Lower leg skin (tissue), 4 donors: ENCODE data around the gene SCG2. TPM values are rescaled to one million over a fixed set of nuclear protein-coding genes. Genes with fewer than 3 reads are reported as not detected.

ENCODE experiments used
- DNase-seq, 2 donors: peaks; one replicate each; pipeline ENCODE4 v3.0.0-alpha.2; 2019; ENCODE audit warnings: low spot score in 2 of 2
- H3K4me3 ChIP-seq: fragments of 200-600 bp; sonication (generic); 2 replicates; pipeline ENCODE4 v1.5.1; 2017; ENCODE audit warnings: mild to moderate bottlenecking, low read depth; ENCODE audit not compliant: poor library complexity, severe bottlenecking
- CTCF ChIP-seq, 3 donors: fragments of 450-650 bp; IDR thresholded peaks; one replicate each; pipeline ENCODE4 v1.5.1; 2016; ENCODE audit warnings: antibody characterized with exemption in 3 of 3, mild to moderate bottlenecking in 3 of 3, moderate library complexity in 2 of 3
- POLR2A ChIP-seq, 2 donors: fragments of 450-650 bp; IDR thresholded peaks; one replicate each; pipeline ENCODE4 v1.6.1; 2016 to 2017; ENCODE audit warnings: antibody characterized with exemption in 2 of 2, mild to moderate bottlenecking in 1 of 2, moderate library complexity in 1 of 2
- WGBS, 2 donors: methylation state at CpG; one replicate each; pipeline ENCODE4 v1.1.5; 2018; 5-methylcytosine and 5-hydroxymethylcytosine counted together
- intact Hi-C: fragments of 100-400 bp; cut with DNase I; formaldehyde crosslinking; loops from one replicate; pipeline ENCODE4 v1.15.0; 2023; ENCODE audit warnings: low total_unique reads
- total RNA-seq, 4 donors: library from RNA; depleted of rRNA; stranded (reverse); fragments of >200 nt; gene quantifications; one replicate each; pipeline ENCODE4 v1.1.0, GENCODE V29; 2016

The SCG2 gene
- total RNA-seq, 4 donors from 2014 or later, result 0.17 to 1.8 (median 0.42) TPM; not detected in 1

- no peak overlapping the region for H3K4me3 ChIP-seq
- DNase-seq, result no peak
- intact Hi-C loops, result no loop called here
- WGBS, 2 donors, result 77 to 83% methylated on average over 1 of the region's 1 CpG
- TF ChIP-seq POLR2A (IDR thresholded peaks at IDR 0.05), result no peak
- TF ChIP-seq CTCF (IDR thresholded peaks at IDR 0.05), result no peak
Observed at GRCh38 chr2:223566396-223566795, 35.8 kb downstream of the SCG2 start.

GRCh38 chr2:223563462-223563861 lies 38.7 kb downstream of the SCG2 start:
- no peak overlapping the region for H3K4me3 ChIP-seq
- intact Hi-C loops, result no loop called here
- DNase-seq, result no peak
- TF ChIP-seq CTCF (IDR thresholded peaks at IDR 0.05), result no peak
- no peak for TF ChIP-seq POLR2A (IDR thresholded peaks at IDR 0.05)

DNA sequence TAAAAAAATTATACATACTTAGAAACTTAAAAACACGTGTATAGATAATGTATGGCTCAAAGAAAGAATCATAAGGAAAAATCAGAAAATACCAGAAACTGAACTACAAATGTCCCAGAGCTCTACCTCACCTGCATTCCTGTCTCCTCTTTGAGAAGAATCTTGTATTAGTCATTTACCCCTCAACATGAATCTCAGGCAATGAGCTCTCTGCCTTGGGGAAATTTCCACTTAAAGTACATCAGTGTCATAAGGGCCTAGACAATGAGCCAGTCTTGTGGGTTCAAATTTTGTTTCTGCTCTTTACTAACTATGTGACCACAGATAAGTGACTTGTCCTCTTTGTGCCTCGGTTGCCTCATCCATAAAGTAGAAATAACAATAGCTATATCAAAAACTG lies 40.1 kb downstream of the SCG2 start:
- no peak overlapping the region for H3K4me3 ChIP-seq
- DNase-seq, result no peak
- 86 to 88% methylated on average over 2 of the region's 2 CpGs for WGBS, 2 donors
- TF ChIP-seq POLR2A (IDR thresholded peaks at IDR 0.05), result no peak
- TF ChIP-seq CTCF (IDR thresholded peaks at IDR 0.05), result no peak
- intact Hi-C loops, result no loop called here

DNA sequence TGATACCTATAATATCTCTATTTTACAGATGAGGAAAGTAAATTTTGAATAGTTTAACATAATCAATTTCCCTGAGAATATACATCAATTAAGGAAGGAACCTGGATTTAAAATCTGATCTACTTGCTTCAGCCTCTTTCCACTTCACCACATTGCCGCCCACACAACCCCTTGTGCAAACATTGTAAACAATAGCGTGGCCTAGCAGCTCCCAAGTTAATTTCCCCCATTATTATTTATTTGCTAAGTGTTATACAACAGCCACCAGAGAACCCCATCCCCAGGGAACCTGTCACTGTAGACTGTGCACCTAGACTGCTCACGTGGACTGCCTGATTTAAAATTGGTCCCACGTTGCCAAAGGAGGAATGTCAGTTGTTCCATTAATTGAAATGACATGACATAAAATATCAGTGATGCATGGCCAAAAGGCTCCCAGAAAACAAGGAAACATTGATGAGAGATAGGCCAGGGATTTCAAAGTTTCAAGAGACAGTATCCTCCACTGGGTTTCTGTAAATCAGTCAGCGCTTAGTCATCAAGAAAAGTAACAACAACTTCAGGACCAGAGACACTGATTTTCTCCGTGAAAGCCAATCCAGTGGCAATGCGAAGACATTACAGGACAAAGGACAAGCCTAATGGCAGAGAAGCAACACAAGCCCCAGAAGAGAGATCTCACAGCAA lies 41.3 kb downstream of the SCG2 start:
- WGBS, 2 donors, result 78 to 79% methylated on average over 7 of the region's 7 CpGs
- TF ChIP-seq CTCF (IDR thresholded peaks at IDR 0.05) (no peak), POLR2A (IDR thresholded peaks at IDR 0.05) (no peak)
- no peak for DNase-seq
- intact Hi-C loops, result no loop called here
- no peak overlapping the region for H3K4me3 ChIP-seq

GRCh38 chr2:223558970-223559369 lies 43.2 kb downstream of the SCG2 start:
- 41 to 50% methylated on average over 1 of the region's 1 CpG for WGBS, 2 donors
- TF ChIP-seq POLR2A (IDR thresholded peaks at IDR 0.05), result no peak
- TF ChIP-seq CTCF (IDR thresholded peaks at IDR 0.05), result no peak
- no peak for DNase-seq
- intact Hi-C loops, result no loop called here
- H3K4me3 ChIP-seq, result no peak overlapping the region

- 81 to 87% methylated on average over 3 of the region's 3 CpGs for WGBS, 2 donors
- intact Hi-C loops, result no loop called here
- H3K4me3 ChIP-seq, result no peak overlapping the region
- no peak for TF ChIP-seq POLR2A (IDR thresholded peaks at IDR 0.05)
- TF ChIP-seq CTCF (IDR thresholded peaks at IDR 0.05), result no peak
- DNase-seq, result no peak
Observed at GRCh38 chr2:223554923-223555322, 47.2 kb downstream of the SCG2 start.
